Right lobe of liver (tissue), 6 donors: ENCODE measurements around the gene FTL. TPM values are rescaled to one million over a fixed set of nuclear protein-coding genes. Genes with fewer than 3 reads are reported as not detected.

Experiments
- ATAC-seq, 4 donors: fragments of 200-7000 bp; cut with Tn5 transposase; one replicate each; pipeline ENCODE4 v1.9.1; 2020; ENCODE audit warnings: mild to moderate bottlenecking in 4 of 4, moderate library complexity in 4 of 4
- DNase-seq, 3 donors: peaks; one replicate each; pipeline ENCODE4 v3.0.0-alpha.2; 2020
- H3K27ac ChIP-seq, 3 donors: fragments of 200-600 bp; one replicate each; pipeline ENCODE4 v1.8.0; 2022
- H3K27me3 ChIP-seq, 2 donors: fragments of 200-600 bp; one replicate each; pipeline ENCODE4 v1.8.0; 2022
- H3K36me3 ChIP-seq, 4 donors: fragments of 200-600 bp; sonication (generic) in 1 of 4; one replicate each; pipeline versions ENCODE4 v1.5.1 to v1.8.0; 2017 to 2022; ENCODE audit warnings: control low read depth in 1 of 4
- H3K4me1 ChIP-seq, 4 donors: fragments of 200-600 bp; sonication (generic) in 1 of 4; one replicate each; pipeline versions ENCODE4 v1.5.1 to v1.8.0; 2017 to 2022; ENCODE audit warnings: control low read depth in 1 of 4
- H3K4me3 ChIP-seq, 3 donors: fragments of 200-600 bp; one replicate each; pipeline ENCODE4 v1.8.0; 2022
- H3K9me3 ChIP-seq, 4 donors: fragments of 200-600 bp; sonication (generic) in 1 of 4; one replicate each; pipeline versions ENCODE4 v1.5.1 to v1.8.0; 2017 to 2022; ENCODE audit warnings: control low read depth in 1 of 4
- POLR2A ChIP-seq: fragments of 450-650 bp; IDR thresholded peaks from one replicate; pipeline ENCODE4 v1.6.1; 2017; ENCODE audit warnings: antibody characterized with exemption, mild to moderate bottlenecking
- WGBS: methylation state at CpG from one replicate; pipeline ENCODE4 v1.1.6; 2018; ENCODE audit warnings: low coverage, low lambda C conversion rate; ENCODE audit not compliant: insufficient coverage; ENCODE audit errors: missing lambda C conversion rate; 5-methylcytosine and 5-hydroxymethylcytosine counted together
- intact Hi-C, 2 donors: fragments of 100-400 bp; cut with DNase I; formaldehyde crosslinking; loops; one replicate each; pipeline versions ENCODE4 v1.11.2 to v1.14.1; 2022
- microRNA-seq, 2 donors: library from miRNA; unstranded; fragments of <30 nt; microRNA quantifications; one replicate each; pipeline ENCODE4, GENCODE V29; 2019 to 2020
- small RNA-seq, 2 experiments: library from RNA; depleted of rRNA; stranded (forward); fragments of <200 nt; gene quantifications; one replicate each; pipeline ENCODE3, GENCODE V24; 2016
- total RNA-seq, 6 experiments: library from RNA; depleted of rRNA in 2 of 6; stranded (reverse); fragments of >200 nt in 2 of 6; fragmentation: NEBNext Ultra II Directional in 3 of 6; extraction: Animal tissue kit (Norgen Biotek cat#: 25700) in 3 of 6; gene quantifications; one replicate each; pipeline versions ENCODE4 v1.1.0 to v1.2.4, GENCODE V29; 2016 to 2023
- TF ChIP-seq, protein P1 (sequence below), 4 donors: fragments of 200-600 bp in 3 of 4; fragments of 450-650 bp in 1 of 4; IDR thresholded peaks; one replicate each; pipeline versions ENCODE4 v1.5.1 to v1.8.0; 2016 to 2022; ENCODE audit warnings: antibody characterized with exemption in 4 of 4, mild to moderate bottlenecking in 2 of 4
- donor health status: DM: no; HTN: yes; CAD: no.
- donor health status: DM: no; HTN: no; CAD: no.
- donor health status: DM: no; HTN: no; CAD: no.
- donor health status: DM: no; HTN: yes; CAD: no.
- donor health status: DM: no; HTN: yes; CAD: no.

FTL gene
- total RNA-seq, 6 experiments from 2014 or later: 5,005 to 19,229 (median 10,447) TPM

- ATAC-seq: no peak
- TF ChIP-seq, protein P1, sequence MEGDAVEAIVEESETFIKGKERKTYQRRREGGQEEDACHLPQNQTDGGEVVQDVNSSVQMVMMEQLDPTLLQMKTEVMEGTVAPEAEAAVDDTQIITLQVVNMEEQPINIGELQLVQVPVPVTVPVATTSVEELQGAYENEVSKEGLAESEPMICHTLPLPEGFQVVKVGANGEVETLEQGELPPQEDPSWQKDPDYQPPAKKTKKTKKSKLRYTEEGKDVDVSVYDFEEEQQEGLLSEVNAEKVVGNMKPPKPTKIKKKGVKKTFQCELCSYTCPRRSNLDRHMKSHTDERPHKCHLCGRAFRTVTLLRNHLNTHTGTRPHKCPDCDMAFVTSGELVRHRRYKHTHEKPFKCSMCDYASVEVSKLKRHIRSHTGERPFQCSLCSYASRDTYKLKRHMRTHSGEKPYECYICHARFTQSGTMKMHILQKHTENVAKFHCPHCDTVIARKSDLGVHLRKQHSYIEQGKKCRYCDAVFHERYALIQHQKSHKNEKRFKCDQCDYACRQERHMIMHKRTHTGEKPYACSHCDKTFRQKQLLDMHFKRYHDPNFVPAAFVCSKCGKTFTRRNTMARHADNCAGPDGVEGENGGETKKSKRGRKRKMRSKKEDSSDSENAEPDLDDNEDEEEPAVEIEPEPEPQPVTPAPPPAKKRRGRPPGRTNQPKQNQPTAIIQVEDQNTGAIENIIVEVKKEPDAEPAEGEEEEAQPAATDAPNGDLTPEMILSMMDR (IDR thresholded peaks at IDR 0.05): no peak
- no peak for TF ChIP-seq POLR2A
- intact Hi-C loops: no loop called here
Measured at GRCh38 chr19:49014870-49015255, 49.8 kb downstream of the FTL start.

GRCh38 chr19:49016067-49016839 lies 51.1 kb downstream of the FTL start:
- no peak overlapping the region for H3K27ac ChIP-seq
- H3K9me3 ChIP-seq: no peaks in the 10 kb centered on the region
- DNase-seq (no peak), ATAC-seq (no peak)
- intact Hi-C loops: no loop called here
- peaks cover 0 to 18% (median 0%) of the 10 kb centered on the region in 4 donors for H3K4me1 ChIP-seq
- H3K36me3 ChIP-seq: peaks cover 0 to 5% (median under 1%) of the 10 kb centered on the region in 4 donors
- TF ChIP-seq, protein P1 (IDR thresholded peaks at IDR 0.05): no peak
- no peak for TF ChIP-seq POLR2A
- no peak overlapping the region for H3K4me3 ChIP-seq
- H3K27me3 ChIP-seq: no peaks in the 10 kb centered on the region
- 80% methylated on average over 3 of the region's 29 CpGs for WGBS

More at GRCh38 chr19:49014870-49015255, 49.8 kb downstream of the FTL start:
- Histone ChIP-seq H3K27ac (no peak overlapping the region), H3K36me3 (peaks cover 0 to 11% (median 2%) of the 10 kb centered on the region in 4 donors), H3K27me3 (no peaks in the 10 kb centered on the region), H3K4me1 (peaks cover 0 to 18% (median 0%) of the 10 kb centered on the region in 4 donors), H3K4me3 (no peak overlapping the region), H3K9me3 (no peaks in the 10 kb centered on the region)
- 75% methylated on average over 5 of the region's 18 CpGs for WGBS
- DNase-seq: no peak

Small RNAs within 50 kb of the gene (microRNA-seq; reads per million reads assigned to microRNA genes)
- gene MIR6798: 0 reads per million in 2 donors

Small RNAs within 50 kb of the gene (small RNA-seq; reads per million reads assigned to genes)
- gene AC026803.1: 0 reads per million in 2 experiments
- 0 to 0.10 reads per million in 2 experiments for gene MIR6798

Other genes starting within 250 kb of the FTL start
- under 1 TPM in 5 of 6 experiments, not detected in 1; 0.22 to 0.37 (median 0.24) TPM for gene MAMSTR, start 245.6 kb upstream of the FTL start, total RNA-seq
- 1 to 10 TPM; 2.7 to 6.7 (median 4.9) TPM for gene RASIP1, start 224.7 kb upstream of the FTL start, total RNA-seq
- under 1 TPM in 5 of 6 experiments, not detected in 1; 0.10 to 0.35 (median 0.13) TPM for gene IZUMO1, start 218.4 kb upstream of the FTL start, total RNA-seq
- gene FUT1, start 212.7 kb upstream of the FTL start, total RNA-seq: 1 to 10 TPM in 3 of 6 experiments, under 1 TPM in 3; 0.22 to 1.9 (median 0.93) TPM
- 10 to 100 TPM in 4 of 6 experiments, 1 to 10 TPM in 1, not detected in 1; 5.1 to 55.3 (median 32.7) TPM for gene FGF21, start 209.8 kb upstream of the FTL start, total RNA-seq
- gene BCAT2, start 154.3 kb upstream of the FTL start, total RNA-seq: 10 to 100 TPM in 4 of 6 experiments, 1 to 10 TPM in 2; 8.9 to 48.3 (median 12.5) TPM
- gene HSD17B14, start 128.8 kb upstream of the FTL start, total RNA-seq: 10 to 100 TPM in 4 of 6 experiments, 1 to 10 TPM in 2; 3.5 to 78.0 (median 15.7) TPM
- 10 to 100 TPM in 4 of 6 experiments, 1 to 10 TPM in 2; 5.7 to 25.6 (median 12.0) TPM for gene PLEKHA4, start 96.7 kb upstream of the FTL start, total RNA-seq
- gene PPP1R15A, start 92.9 kb upstream of the FTL start, total RNA-seq: 10 to 100 TPM in 4 of 6 experiments, 1 to 10 TPM in 2; 4.5 to 25.6 (median 12.2) TPM
- gene TULP2, start 66.6 kb upstream of the FTL start, total RNA-seq: not detected
- gene NUCB1, start 65.0 kb upstream of the FTL start, total RNA-seq: 100 to 1,000 TPM; 306 to 376 (median 349) TPM
- gene DHDH, start 31.6 kb upstream of the FTL start, total RNA-seq: under 1 TPM in 1 of 6 experiments, not detected in 5; 0.29 TPM
- 10 to 100 TPM; 15.9 to 54.1 (median 30.8) TPM for gene BAX, start 10.4 kb upstream of the FTL start, total RNA-seq
- gene GYS1, start 28.0 kb downstream of the FTL start, total RNA-seq: 10 to 100 TPM in 2 of 6 experiments, 1 to 10 TPM in 4; 4.7 to 12.5 (median 8.9) TPM
- 10 to 100 TPM; 22.8 to 66.7 (median 32.3) TPM for gene RUVBL2, start 28.6 kb downstream of the FTL start, total RNA-seq
- gene LHB, start 51.8 kb downstream of the FTL start, total RNA-seq: not detected
- gene CGB3, start 59.0 kb downstream of the FTL start, total RNA-seq: not detected
- not detected for gene CGB2, start 66.6 kb downstream of the FTL start, total RNA-seq
- not detected for gene CGB1, start 71.6 kb downstream of the FTL start, total RNA-seq
- gene CGB5, start 78.5 kb downstream of the FTL start, total RNA-seq: not detected
- not detected for gene CGB8, start 83.8 kb downstream of the FTL start, total RNA-seq
- gene CGB7, start 92.4 kb downstream of the FTL start, total RNA-seq: not detected
- gene NTF4, start 99.5 kb downstream of the FTL start, total RNA-seq: not detected
- gene KCNA7, start 107.4 kb downstream of the FTL start, total RNA-seq: not detected
- 100 to 1,000 TPM in 5 of 6 experiments, 10 to 100 TPM in 1; 80.8 to 187 (median 123) TPM for gene SNRNP70, start 120.1 kb downstream of the FTL start, total RNA-seq
- gene LIN7B, start 149.1 kb downstream of the FTL start, total RNA-seq: 1 to 10 TPM; 1.5 to 4.3 (median 2.4) TPM
- 1 to 10 TPM in 5 of 6 experiments, under 1 TPM in 1; 0.73 to 8.1 (median 1.5) TPM for gene C19orf73, start 153.8 kb downstream of the FTL start, total RNA-seq
- 1 to 10 TPM; 1.8 to 6.6 (median 3.1) TPM for gene PPFIA3, start 154.2 kb downstream of the FTL start, total RNA-seq
- gene HRC, start 190.1 kb downstream of the FTL start, total RNA-seq: under 1 TPM in 4 of 6 experiments, not detected in 2; 0.18 to 0.68 (median 0.19) TPM
- gene TRPM4, start 192.5 kb downstream of the FTL start, total RNA-seq: 10 to 100 TPM in 5 of 6 experiments, 1 to 10 TPM in 1; 9.2 to 31.1 (median 14.3) TPM